ENCODE data around the gene MRPS23.
"Not testable (repeated sequence)": the region's sequence is repeated elsewhere in the genome, so short reads cannot be mapped to it uniquely, and the experiment has no call there.

The MRPS23 gene

GRCh38 chr17:57861790-57862693, 12.2 kb upstream of the MRPS23 start:
- DNase-seq: peak in 1 of 2 donors; percentile 15

- peak; percentile 76 to 92 for DNase-seq
Observed at GRCh38 chr17:57861000-57861789, 11.4 kb upstream of the MRPS23 start.

DNA sequence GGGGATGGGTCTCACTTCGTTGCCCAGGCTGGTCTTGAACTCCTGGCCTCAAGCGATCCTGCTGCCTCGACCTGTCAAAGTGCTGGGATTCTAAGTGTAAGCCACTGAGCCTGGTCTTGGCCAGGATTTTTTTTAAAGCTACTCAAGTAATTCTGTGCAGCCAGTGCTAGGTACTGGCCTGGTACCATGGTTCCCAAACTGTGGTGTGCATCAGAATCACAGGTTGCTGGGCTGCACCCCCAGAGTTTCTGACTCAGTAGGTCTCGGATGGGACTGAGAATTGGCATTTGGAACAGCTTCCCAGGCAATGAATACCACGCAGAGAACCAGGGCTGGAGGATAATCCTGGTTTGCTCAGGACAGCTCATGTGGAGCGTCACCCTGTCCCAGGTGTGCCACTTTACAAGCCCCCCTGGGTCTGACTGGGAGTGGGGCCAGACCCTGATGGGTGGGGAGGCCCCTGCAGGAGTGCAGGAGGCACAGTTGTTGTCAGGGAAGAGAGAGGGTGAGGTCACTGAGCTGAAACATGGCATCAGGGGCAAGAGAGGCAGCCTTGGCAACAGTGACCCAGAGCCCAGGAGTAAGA, 10.7 kb upstream of the MRPS23 start:
- no peak for DNase-seq

GRCh38 chr17:57859601-57860413, 10.0 kb upstream of the MRPS23 start:
- DNase-seq: no peak

- no peak for DNase-seq
Observed at GRCh38 chr17:57858838-57859237, 9.0 kb upstream of the MRPS23 start.

DNA sequence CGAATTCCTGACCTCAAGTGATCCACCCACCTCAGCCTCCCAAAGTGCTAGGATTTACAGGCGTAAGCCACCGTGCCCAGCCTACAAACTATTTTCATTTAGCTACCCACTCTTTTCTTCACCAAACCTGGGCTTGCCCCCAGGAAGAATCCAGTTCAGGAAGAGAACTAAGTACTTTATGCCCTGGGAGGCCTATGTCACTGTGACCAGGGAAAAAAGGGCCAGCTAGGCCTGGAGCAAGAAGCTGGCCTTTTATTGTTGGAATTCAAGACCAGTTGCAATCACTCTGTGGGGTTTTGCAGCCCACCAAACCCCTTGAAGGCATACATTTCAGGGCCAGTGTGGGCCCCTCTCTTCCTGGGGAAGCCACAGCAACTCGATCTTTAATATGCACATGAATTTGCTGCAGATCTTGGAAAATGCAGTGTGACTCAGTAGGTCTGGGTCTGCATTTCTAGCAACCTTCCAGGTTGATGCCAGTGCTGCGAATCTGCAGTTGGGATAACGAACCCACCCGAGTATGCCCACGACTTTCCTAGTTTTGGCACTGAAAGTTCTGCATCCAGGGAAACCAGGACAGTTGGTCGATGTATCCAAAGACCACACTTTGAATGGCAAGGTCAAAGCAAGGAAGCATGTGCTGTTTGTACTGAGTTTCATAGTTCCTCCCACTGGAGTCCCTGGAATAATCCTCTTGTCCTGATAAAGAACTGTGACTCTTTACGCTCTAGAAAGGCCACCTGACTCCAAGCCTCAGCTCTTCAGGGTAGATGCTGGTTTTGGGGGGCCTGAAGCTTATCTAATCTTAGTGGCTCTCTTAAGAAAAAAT, 7.2 kb upstream of the MRPS23 start:
- no peak for DNase-seq

- no peak for DNase-seq
Observed at GRCh38 chr17:57855391-57856035, 5.7 kb upstream of the MRPS23 start.

GRCh38 chr17:57853695-57854094, 3.9 kb upstream of the MRPS23 start:
- no peak for DNase-seq

GRCh38 chr17:57852955-57853328, 3.1 kb upstream of the MRPS23 start:
- DNase-seq: no peak

- DNase-seq: no peak
Observed at GRCh38 chr17:57852092-57852954, 2.5 kb upstream of the MRPS23 start.

DNA sequence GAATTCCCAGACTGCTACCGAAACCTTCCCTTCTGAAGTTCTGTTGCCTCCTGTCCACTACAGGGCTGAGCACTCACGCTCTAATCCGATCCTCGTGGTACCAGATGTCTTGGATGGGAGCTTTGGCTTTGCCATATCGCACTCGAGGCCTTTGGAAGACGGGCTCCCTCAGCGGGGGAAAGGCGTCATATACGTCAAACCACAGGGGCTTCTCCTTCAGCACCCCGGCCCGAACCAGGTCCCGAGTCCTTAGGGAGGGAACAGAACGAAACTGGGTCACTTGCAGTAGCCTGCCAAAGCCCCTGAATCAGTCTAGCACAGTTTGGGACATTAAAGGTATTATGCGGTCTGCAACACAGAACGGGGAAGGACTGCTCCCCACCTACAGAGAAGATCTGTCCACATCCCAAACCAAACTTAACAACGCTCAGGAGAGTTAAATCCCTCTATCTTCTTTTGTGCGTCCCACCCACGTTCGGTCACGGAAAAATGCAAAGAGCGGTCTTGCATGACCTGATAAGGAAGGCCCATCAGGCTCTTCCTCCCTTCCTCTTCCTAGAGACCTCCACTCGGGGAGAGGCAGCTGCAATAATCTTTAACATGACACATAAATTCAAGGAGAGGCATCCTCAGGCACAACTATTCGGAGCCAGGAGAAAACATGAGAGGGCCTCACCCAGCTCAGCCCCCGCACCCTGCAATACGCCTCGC, 526 bp downstream of the MRPS23 start:
- no peak for DNase-seq

- DNase-seq: not testable (repeated sequence)
Observed at GRCh38 chr17:57846056-57846945, 3.5 kb downstream of the MRPS23 start.

DNA sequence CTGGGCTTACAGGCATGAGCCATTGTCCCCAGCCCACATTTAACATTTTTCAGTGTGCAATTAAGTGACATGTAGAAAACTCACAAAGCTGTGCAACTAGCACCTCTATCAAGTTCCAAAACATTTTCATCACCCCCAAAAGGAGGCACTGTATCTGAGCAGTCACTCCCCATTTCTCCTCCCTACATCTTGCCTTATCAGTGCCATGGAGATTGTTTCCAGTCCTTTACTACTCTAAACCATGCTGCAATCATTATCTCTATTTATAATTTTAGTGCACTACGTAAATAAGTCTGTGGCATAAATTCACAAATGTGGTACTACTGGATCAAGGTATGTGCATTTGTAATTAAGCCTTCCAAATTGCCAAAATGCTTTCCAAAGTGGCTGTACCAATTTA, 7.6 kb downstream of the MRPS23 start:
- no peak for DNase-seq

- DNase-seq: no peak
Observed at GRCh38 chr17:57839571-57839923, 10.3 kb downstream of the MRPS23 start.

GRCh38 chr17:57838857-57839570, 10.8 kb downstream of the MRPS23 start:
- DNase-seq: no peak

- no peak for DNase-seq
Observed at GRCh38 chr17:57838453-57838852, 11.4 kb downstream of the MRPS23 start.

DNA sequence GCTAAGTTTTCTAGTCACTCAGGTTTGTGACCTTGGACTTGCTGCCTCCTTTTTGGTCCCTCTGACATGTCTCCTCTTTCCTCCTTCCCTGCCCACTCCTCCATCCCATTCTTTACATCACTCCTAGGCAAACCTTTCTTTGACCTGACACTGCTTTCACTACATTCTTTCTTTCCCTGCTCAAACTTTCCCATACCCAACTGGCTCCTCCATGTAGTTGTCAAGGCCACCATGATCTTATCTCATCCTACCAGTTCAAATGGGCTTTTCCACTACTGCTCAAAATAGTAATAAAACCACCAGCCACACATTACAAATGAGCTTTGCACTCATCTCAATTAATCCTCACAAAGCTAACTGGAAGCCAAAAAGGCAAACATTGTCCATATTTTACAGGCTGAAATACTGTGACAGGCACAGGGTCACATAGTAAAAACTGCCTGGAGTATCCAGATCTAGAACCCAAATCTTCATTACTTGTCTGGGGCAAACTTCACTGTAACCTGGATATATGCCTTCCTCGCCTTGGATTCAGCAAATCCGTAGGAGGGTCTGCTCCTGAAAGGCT, 14.4 kb downstream of the MRPS23 start:
- DNase-seq: no peak

Data from inflammatory macrophage treated with lipopolysaccharide for 1 hour (primary cell).